ENCODE results near the gene CDR2. TPM values are rescaled to one million over a fixed set of nuclear protein-coding genes. Genes with fewer than 3 reads are reported as not detected.

Gene CDR2
- total RNA-seq, 1 donor from 2014 or later: 28.0 TPM

- H3K9me3 Mint-ChIP-seq: no peaks in the 10 kb centered on the region
- Histone ChIP-seq H3K9me3 (ENCODE audit: low read depth) (no peaks in the 10 kb centered on the region), H2AFZ (replicated peaks) (no peak overlapping the region), H3K27me3 (no peaks in the 10 kb centered on the region), H3K4me3 (no peak overlapping the region), H3K9ac (no peak overlapping the region), H4K20me1 (ENCODE audit: low read depth) (no peaks in the 10 kb centered on the region), H3K4me2 (no peak overlapping the region), H3K27ac (peak overlapping the region; percentile 36), H3F3A (ENCODE audit: low read depth) (peaks cover 18% of the 10 kb centered on the region), H3K36me3 (no peaks in the 10 kb centered on the region), H3K4me1 (no peaks in the 10 kb centered on the region), H3K79me2 (ENCODE audit: low read depth) (peaks cover 12% of the 10 kb centered on the region)
- H3K27ac Mint-ChIP-seq: no peak overlapping the region
- H3K27me3 Mint-ChIP-seq (ENCODE audit: insufficient read depth, low read depth): peaks cover 2% of the 10 kb centered on the region
- H3K4me1 Mint-ChIP-seq: no peaks in the 10 kb centered on the region
- TF ChIP-seq CTCF (IDR thresholded peaks at IDR 0.05) (no peak), EZH2phosphoT487 (IDR thresholded peaks at IDR 0.05) (no peak), EZH2 (IDR thresholded peaks at IDR 0.05) (no peak)
- H3K36me3 Mint-ChIP-seq: peaks cover 14% of the 10 kb centered on the region
- DNase-seq (ENCODE audit: low spot score): no peak
- no peak overlapping the region for H3K4me3 Mint-ChIP-seq
Observed at GRCh38 chr16:22320572-22321339, 53.7 kb downstream of the CDR2 start.

- peaks cover 12% of the 10 kb centered on the region for H3K79me2 ChIP-seq (ENCODE audit: low read depth)
- no peaks in the 10 kb centered on the region for H3K4me1 ChIP-seq
- DNase-seq (ENCODE audit: low spot score): peak; percentile 39
- no peaks in the 10 kb centered on the region for H3K9me3 Mint-ChIP-seq
- H3K4me3 ChIP-seq: no peak overlapping the region
- no peak overlapping the region for H3K4me2 ChIP-seq
- no peak overlapping the region for H3K27ac ChIP-seq
- peaks cover 12% of the 10 kb centered on the region for H3K36me3 Mint-ChIP-seq
- H3K4me3 Mint-ChIP-seq: no peak overlapping the region
- H3K9ac ChIP-seq: no peak overlapping the region
- no peaks in the 10 kb centered on the region for H3K27me3 Mint-ChIP-seq (ENCODE audit: insufficient read depth, low read depth)
- TF ChIP-seq EZH2 (IDR thresholded peaks at IDR 0.05) (no peak), EZH2phosphoT487 (IDR thresholded peaks at IDR 0.05) (no peak), CTCF (IDR thresholded peaks at IDR 0.05) (peak; percentile 56)
- no peak overlapping the region for H2AFZ ChIP-seq (replicated peaks)
- no peaks in the 10 kb centered on the region for H3K4me1 Mint-ChIP-seq
- H3K27me3 ChIP-seq: no peaks in the 10 kb centered on the region
- H3K9me3 ChIP-seq (ENCODE audit: low read depth): no peaks in the 10 kb centered on the region
- H3K36me3 ChIP-seq: no peaks in the 10 kb centered on the region
- peaks cover 18% of the 10 kb centered on the region for H3F3A ChIP-seq (ENCODE audit: low read depth)
- no peak overlapping the region for H3K27ac Mint-ChIP-seq
- peaks cover 5% of the 10 kb centered on the region for H4K20me1 ChIP-seq (ENCODE audit: low read depth)
Observed at GRCh38 chr16:22318690-22319358, 55.6 kb downstream of the CDR2 start.

- Mint-ChIP-seq H3K27me3 (ENCODE audit: insufficient read depth, low read depth) (no peaks in the 10 kb centered on the region), H3K4me1 (no peaks in the 10 kb centered on the region)
Observed at GRCh38 chr16:22317625-22318024, 56.8 kb downstream of the CDR2 start.

More at GRCh38 chr16:22317625-22318024, 56.8 kb downstream of the CDR2 start:
- no peaks in the 10 kb centered on the region for H3K9me3 ChIP-seq (ENCODE audit: low read depth)
- no peak overlapping the region for H3K4me2 ChIP-seq
- peaks cover 5% of the 10 kb centered on the region for H4K20me1 ChIP-seq (ENCODE audit: low read depth)
- TF ChIP-seq EZH2 (IDR thresholded peaks at IDR 0.05) (no peak), EZH2phosphoT487 (IDR thresholded peaks at IDR 0.05) (no peak), CTCF (IDR thresholded peaks at IDR 0.05) (no peak)
- no peak for DNase-seq (ENCODE audit: low spot score)
- no peak overlapping the region for H3K27ac Mint-ChIP-seq
- H3F3A ChIP-seq (ENCODE audit: low read depth): peaks cover 18% of the 10 kb centered on the region
- H3K4me3 ChIP-seq: no peak overlapping the region
- no peaks in the 10 kb centered on the region for H3K9me3 Mint-ChIP-seq
- H3K36me3 Mint-ChIP-seq: peaks cover 12% of the 10 kb centered on the region
- no peak overlapping the region for H3K27ac ChIP-seq
- no peaks in the 10 kb centered on the region for H3K36me3 ChIP-seq
- peaks cover 12% of the 10 kb centered on the region for H3K79me2 ChIP-seq (ENCODE audit: low read depth)
- no peaks in the 10 kb centered on the region for H3K27me3 ChIP-seq
- no peak overlapping the region for H2AFZ ChIP-seq (replicated peaks)
- H3K4me3 Mint-ChIP-seq: no peak overlapping the region
- H3K9ac ChIP-seq: no peak overlapping the region
- no peaks in the 10 kb centered on the region for H3K4me1 ChIP-seq

All from neural progenitor cell (in vitro differentiated cells).